Right atrium auricular region (tissue), 2 donors: ENCODE measurements around the gene BRCA2. TPM values are rescaled to one million over a fixed set of nuclear protein-coding genes. Genes with fewer than 3 reads are reported as not detected.

Source experiments
- DNase-seq: peaks from one replicate; pipeline ENCODE4 v3.0.0-alpha.2; 2019; ENCODE audit warnings: low spot score
- H3K27ac ChIP-seq, 2 donors: fragments of 200-600 bp; sonication (generic); 1 replicate in 1 of 2; 2 replicates in 1 of 2; pipeline ENCODE4 v1.5.1; 2016 to 2019
- H3K27me3 ChIP-seq, 2 donors: fragments of 200-600 bp; sonication (generic); one replicate each; pipeline versions ENCODE4 v1.5.1 to v1.6.0; 2017 to 2019
- H3K36me3 ChIP-seq: fragments of 200-600 bp; sonication (generic); one replicate; pipeline ENCODE4 v1.5.1; 2016
- H3K4me1 ChIP-seq, 2 donors: fragments of 200-600 bp; sonication (generic); one replicate each; pipeline versions ENCODE4 v1.5.1 to v1.6.0; 2017 to 2019
- H3K4me3 ChIP-seq, 2 donors: fragments of 200-600 bp; sonication (generic); 1 replicate in 1 of 2; 2 replicates in 1 of 2; pipeline ENCODE4 v1.5.1; 2017 to 2019; ENCODE audit warnings: mild to moderate bottlenecking in 1 of 2, moderate library complexity in 1 of 2
- H3K9me3 ChIP-seq, 2 donors: fragments of 200-600 bp; sonication (generic); one replicate each; pipeline ENCODE4 v1.5.1; 2019
- CTCF ChIP-seq, 2 donors: fragments of 200-600 bp; sonication (generic); IDR thresholded peaks; one replicate each; pipeline ENCODE4 v1.5.1; 2019; ENCODE audit warnings: antibody characterized with exemption in 2 of 2
- total RNA-seq, 2 donors: library from RNA; depleted of rRNA; stranded (reverse); fragments of >200 nt; gene quantifications; one replicate each; pipeline ENCODE4 v1.1.0, GENCODE V29; 2016

The BRCA2 gene
- total RNA-seq, 2 donors from 2014 or later, result 0.15 to 0.24 TPM

- peak overlapping the region; percentile 46 to 85 for H3K27ac ChIP-seq
- H3K27me3 ChIP-seq, result no peaks in the 10 kb centered on the region
- H3K4me1 ChIP-seq, result peaks cover 0 to 20% of the 10 kb centered on the region in 2 donors
- no peak overlapping the region for H3K4me3 ChIP-seq
- no peaks in the 10 kb centered on the region for H3K9me3 ChIP-seq
- no peak for TF ChIP-seq CTCF (IDR thresholded peaks at IDR 0.05)
- DNase-seq, result no peak
- H3K36me3 ChIP-seq, result peaks cover 25% of the 10 kb centered on the region
Observed at GRCh38 chr13:32285633-32285965, 29.7 kb upstream of the BRCA2 start.

DNA sequence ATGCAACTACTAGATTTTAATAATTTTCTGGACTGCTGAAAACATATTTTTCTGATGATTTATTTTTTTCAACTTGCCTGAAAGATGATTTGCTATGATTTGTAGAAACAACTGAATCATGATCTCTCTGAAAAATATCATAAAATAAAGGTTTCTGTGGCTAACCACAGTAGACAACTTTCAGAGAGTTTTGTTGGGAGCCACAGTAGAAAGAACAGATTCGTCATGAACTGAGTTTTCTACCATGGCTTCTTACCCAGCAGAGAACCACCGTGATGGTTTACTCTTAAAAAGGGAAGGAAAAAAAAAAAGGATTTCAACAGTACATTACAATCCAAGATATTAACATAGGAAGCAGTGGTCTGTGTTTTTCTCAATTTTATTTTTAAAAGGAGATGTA is 18.1 kb upstream of the BRCA2 start:
- no peaks in the 10 kb centered on the region for H3K27me3 ChIP-seq
- no peak overlapping the region for H3K4me3 ChIP-seq
- TF ChIP-seq CTCF (IDR thresholded peaks at IDR 0.05), result no peak
- H3K4me1 ChIP-seq, result no peaks in the 10 kb centered on the region
- DNase-seq, result no peak
- no peaks in the 10 kb centered on the region for H3K9me3 ChIP-seq
- H3K27ac ChIP-seq, result no peak overlapping the region
- H3K36me3 ChIP-seq, result peaks cover 34% of the 10 kb centered on the region

DNA sequence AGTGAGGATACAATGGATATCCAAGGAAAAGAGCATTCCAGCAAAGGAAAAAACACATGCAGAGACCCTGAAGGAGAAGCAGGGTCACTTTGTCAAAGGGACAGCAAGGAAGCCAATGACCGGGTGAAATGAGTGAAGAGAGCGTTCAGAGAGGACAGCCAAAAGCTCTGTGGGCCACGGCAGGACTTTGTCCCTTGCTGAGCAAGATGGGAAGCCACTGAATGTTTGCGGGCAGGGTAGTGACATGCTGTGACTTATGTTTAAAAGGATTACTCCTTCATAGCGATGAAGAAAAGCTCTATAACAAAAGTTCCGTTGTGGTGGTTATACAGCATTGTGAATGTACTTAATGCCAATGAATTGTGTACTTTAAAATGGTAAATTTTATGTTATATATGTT is 16.6 kb upstream of the BRCA2 start:
- Histone ChIP-seq H3K36me3 (peaks cover 29% of the 10 kb centered on the region), H3K4me1 (no peaks in the 10 kb centered on the region), H3K9me3 (no peaks in the 10 kb centered on the region), H3K27ac (no peak overlapping the region), H3K27me3 (no peaks in the 10 kb centered on the region), H3K4me3 (no peak overlapping the region)
- no peak for TF ChIP-seq CTCF (IDR thresholded peaks at IDR 0.05)
- no peak for DNase-seq

DNA sequence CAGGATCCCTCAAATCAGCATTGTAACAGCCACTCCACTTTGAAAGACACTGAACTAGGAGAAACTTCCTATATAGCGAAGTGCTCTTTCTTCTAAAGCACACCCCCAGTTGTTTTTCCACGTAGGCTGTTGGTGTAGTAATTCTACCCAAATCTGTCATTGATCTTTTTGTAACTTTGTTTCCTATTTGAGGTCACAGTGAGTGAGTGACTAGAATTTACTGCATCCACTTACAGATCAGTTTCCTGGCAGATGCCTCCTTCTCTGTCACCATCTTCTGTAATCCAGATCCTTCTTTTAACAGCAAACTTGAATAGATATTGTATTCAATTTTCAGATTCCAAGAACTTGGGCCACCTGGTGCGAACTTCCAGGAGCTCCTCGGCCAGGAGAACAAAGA is 15.4 kb upstream of the BRCA2 start:
- no peaks in the 10 kb centered on the region for H3K4me1 ChIP-seq
- no peak for TF ChIP-seq CTCF (IDR thresholded peaks at IDR 0.05)
- H3K27ac ChIP-seq, result no peak overlapping the region
- no peak overlapping the region for H3K4me3 ChIP-seq
- H3K9me3 ChIP-seq, result no peaks in the 10 kb centered on the region
- no peaks in the 10 kb centered on the region for H3K27me3 ChIP-seq
- no peak for DNase-seq
- peaks cover 19% of the 10 kb centered on the region for H3K36me3 ChIP-seq

- no peak for TF ChIP-seq CTCF (IDR thresholded peaks at IDR 0.05)
- Histone ChIP-seq H3K36me3 (peaks cover 13% of the 10 kb centered on the region), H3K27me3 (no peaks in the 10 kb centered on the region), H3K4me1 (no peaks in the 10 kb centered on the region), H3K27ac (no peak overlapping the region), H3K4me3 (no peak overlapping the region), H3K9me3 (no peaks in the 10 kb centered on the region)
- no peak for DNase-seq
Observed at GRCh38 chr13:32300406-32300805, 14.9 kb upstream of the BRCA2 start.

- Histone ChIP-seq H3K9me3 (no peaks in the 10 kb centered on the region), H3K27ac (no peak overlapping the region), H3K36me3 (peaks cover 8% of the 10 kb centered on the region), H3K4me3 (no peak overlapping the region), H3K4me1 (no peaks in the 10 kb centered on the region), H3K27me3 (no peaks in the 10 kb centered on the region)
- no peak for TF ChIP-seq CTCF (IDR thresholded peaks at IDR 0.05)
- DNase-seq, result no peak
Observed at GRCh38 chr13:32300920-32301319, 14.4 kb upstream of the BRCA2 start.
